OCI-LY3 (cell line): Measurements from ENCODE around the gene DPEP2.

Experiments used
- H2AFZ ChIP-seq: fragments of 200-600, 300-600 bp; shearing (Covaris generic); 2 replicates; pipeline ENCODE4 v1.6.0; 2014; ENCODE audit warnings: antibody characterized with exemption, low read depth, low read length
- H3K27ac ChIP-seq: fragments of 200-600, 300-600 bp; sonication (generic); 2 replicates; pipeline ENCODE4 v1.5.1; 2014; ENCODE audit warnings: mild to moderate bottlenecking, low read length, moderate library complexity, mixed read lengths
- H3K27me3 ChIP-seq: fragments of 200-600, 300-600 bp; sonication (generic); 2 replicates; pipeline ENCODE4 v1.6.1; 2014; ENCODE audit warnings: low read depth, low read length, mixed read lengths
- H3K36me3 ChIP-seq: fragments of 200-600, 300-600 bp; sonication (generic); replicated peaks from 2 replicates; pipeline ENCODE3; 2014; ENCODE audit warnings: low read depth, low read length, mixed read lengths
- H3K4me1 ChIP-seq: fragments of 300-600, 200-600 bp; sonication (generic); 2 replicates; pipeline ENCODE4 v1.6.1; 2014; ENCODE audit warnings: low read length, mixed read lengths
- H3K4me2 ChIP-seq: fragments of 200-600, 300-600 bp; sonication (generic); 2 replicates; pipeline ENCODE4 v1.6.1; 2014; ENCODE audit warnings: low read length, mixed read lengths
- H3K4me3 ChIP-seq: fragments of 300-600, 200-600 bp; sonication (generic); 2 replicates; pipeline ENCODE4 v1.5.1; 2014; ENCODE audit warnings: antibody characterized with exemption, mild to moderate bottlenecking, low read length, moderate library complexity
- H3K79me2 ChIP-seq: fragments of 300-600, 200-600 bp; shearing (Covaris generic); 2 replicates; pipeline ENCODE4 v1.6.1; 2014; ENCODE audit warnings: mild to moderate bottlenecking, low read length, mixed read lengths
- H3K9ac ChIP-seq: fragments of 300-600, 200-600 bp; shearing (Covaris generic); 2 replicates; pipeline ENCODE4 v1.6.0; 2014; ENCODE audit warnings: mild to moderate bottlenecking, low read length, moderate library complexity
- H3K9me3 ChIP-seq: fragments of 200-600, 300-600 bp; shearing (Covaris generic); 2 replicates; pipeline ENCODE4 v1.6.1; 2014; ENCODE audit warnings: low read length, mixed read lengths; ENCODE audit not compliant: insufficient read depth
- H4K20me1 ChIP-seq: fragments of 200-600, 300-600 bp; sonication (generic); 2 replicates; pipeline ENCODE4 v1.6.1; 2016; ENCODE audit warnings: low read length, mixed read lengths; ENCODE audit not compliant: insufficient read depth
- EZH2phosphoT487 ChIP-seq: fragments of 200-600 bp; shearing (Covaris generic); IDR thresholded peaks from 2 replicates; pipeline ENCODE4 v1.6.1; 2018; ENCODE audit warnings: antibody characterized with exemption, mixed run types, low read depth
- TF ChIP-seq, protein P1 (sequence below): fragments of 200-600, 300-600 bp; sonication (generic); IDR thresholded peaks from 2 replicates; pipeline ENCODE4 v1.5.1; 2014; ENCODE audit warnings: antibody characterized with exemption, low read length, low read depth

Gene DPEP2

DNA sequence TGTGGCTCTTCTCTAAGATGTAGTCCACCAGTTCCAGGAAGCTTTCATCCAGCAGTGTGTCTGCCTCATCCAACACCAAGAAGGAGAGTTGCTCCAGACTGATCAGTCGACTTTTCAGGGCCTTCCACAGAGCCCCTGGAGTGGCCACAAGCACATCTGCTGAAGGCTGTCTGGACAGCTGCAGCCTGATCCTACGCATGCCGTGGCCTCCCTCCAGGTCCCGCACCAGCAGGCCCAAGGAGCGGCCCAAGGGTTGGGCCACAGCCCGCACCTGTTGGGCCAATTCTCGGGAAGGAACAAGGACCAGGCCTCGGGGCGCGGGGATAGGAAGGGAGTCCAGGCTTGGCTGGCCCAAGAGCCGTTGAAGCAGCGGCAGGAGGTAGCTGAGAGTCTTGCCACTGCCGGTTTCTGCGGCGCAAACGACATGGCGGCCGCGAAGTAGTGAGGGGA, 23.0 kb upstream of the DPEP2 start:
- peak overlapping the region; percentile 92 for H3K4me2 ChIP-seq
- H2AFZ ChIP-seq: no peak overlapping the region
- H3K79me2 ChIP-seq: peaks cover 43% of the 10 kb centered on the region
- TF ChIP-seq, protein P1, sequence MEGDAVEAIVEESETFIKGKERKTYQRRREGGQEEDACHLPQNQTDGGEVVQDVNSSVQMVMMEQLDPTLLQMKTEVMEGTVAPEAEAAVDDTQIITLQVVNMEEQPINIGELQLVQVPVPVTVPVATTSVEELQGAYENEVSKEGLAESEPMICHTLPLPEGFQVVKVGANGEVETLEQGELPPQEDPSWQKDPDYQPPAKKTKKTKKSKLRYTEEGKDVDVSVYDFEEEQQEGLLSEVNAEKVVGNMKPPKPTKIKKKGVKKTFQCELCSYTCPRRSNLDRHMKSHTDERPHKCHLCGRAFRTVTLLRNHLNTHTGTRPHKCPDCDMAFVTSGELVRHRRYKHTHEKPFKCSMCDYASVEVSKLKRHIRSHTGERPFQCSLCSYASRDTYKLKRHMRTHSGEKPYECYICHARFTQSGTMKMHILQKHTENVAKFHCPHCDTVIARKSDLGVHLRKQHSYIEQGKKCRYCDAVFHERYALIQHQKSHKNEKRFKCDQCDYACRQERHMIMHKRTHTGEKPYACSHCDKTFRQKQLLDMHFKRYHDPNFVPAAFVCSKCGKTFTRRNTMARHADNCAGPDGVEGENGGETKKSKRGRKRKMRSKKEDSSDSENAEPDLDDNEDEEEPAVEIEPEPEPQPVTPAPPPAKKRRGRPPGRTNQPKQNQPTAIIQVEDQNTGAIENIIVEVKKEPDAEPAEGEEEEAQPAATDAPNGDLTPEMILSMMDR: no peak
- TF ChIP-seq EZH2phosphoT487: no peak
- peak overlapping the region; percentile 91 for H3K4me3 ChIP-seq
- H3K9me3 ChIP-seq: no peaks in the 10 kb centered on the region
- H3K9ac ChIP-seq: peak overlapping the region; percentile 89
- peaks cover 16% of the 10 kb centered on the region for H3K4me1 ChIP-seq
- H4K20me1 ChIP-seq: no peaks in the 10 kb centered on the region
- peak overlapping the region; percentile 56 for H3K27ac ChIP-seq
- H3K27me3 ChIP-seq: no peaks in the 10 kb centered on the region
- peaks cover 23% of the 10 kb centered on the region for H3K36me3 ChIP-seq

DNA sequence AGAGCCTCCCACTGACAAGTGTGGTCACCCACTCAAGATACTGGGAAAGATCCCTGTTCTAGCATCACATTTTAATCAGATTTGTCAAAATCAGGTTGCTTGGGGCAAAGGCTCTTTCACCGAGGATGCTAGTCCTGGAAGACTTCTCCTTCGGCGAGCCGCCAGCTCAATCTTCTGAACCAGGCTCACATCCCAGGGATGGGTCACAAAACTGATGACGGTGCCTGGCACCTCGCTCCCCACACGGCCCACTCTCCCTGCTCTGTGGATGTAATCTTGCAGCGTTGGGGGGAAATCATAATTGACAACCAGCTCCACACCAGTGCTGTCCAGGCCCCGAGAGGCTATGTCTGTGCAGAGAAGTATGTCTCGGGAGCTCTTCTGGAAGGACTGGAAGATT, 22.2 kb upstream of the DPEP2 start:
- Histone ChIP-seq H3K9me3 (no peaks in the 10 kb centered on the region), H2AFZ (no peak overlapping the region), H3K4me1 (peaks cover 16% of the 10 kb centered on the region), H3K4me3 (no peak overlapping the region; the same call in 1 of the 2 replicates), H3K27me3 (no peaks in the 10 kb centered on the region), H4K20me1 (no peaks in the 10 kb centered on the region), H3K27ac (no peak overlapping the region), H3K79me2 (peaks cover 43% of the 10 kb centered on the region), H3K4me2 (peak overlapping the region; percentile 92; the same call in 1 of the 2 replicates), H3K9ac (no peak overlapping the region), H3K36me3 (peaks cover 20% of the 10 kb centered on the region)
- TF ChIP-seq, protein P1: no peak
- no peak for TF ChIP-seq EZH2phosphoT487

DNA sequence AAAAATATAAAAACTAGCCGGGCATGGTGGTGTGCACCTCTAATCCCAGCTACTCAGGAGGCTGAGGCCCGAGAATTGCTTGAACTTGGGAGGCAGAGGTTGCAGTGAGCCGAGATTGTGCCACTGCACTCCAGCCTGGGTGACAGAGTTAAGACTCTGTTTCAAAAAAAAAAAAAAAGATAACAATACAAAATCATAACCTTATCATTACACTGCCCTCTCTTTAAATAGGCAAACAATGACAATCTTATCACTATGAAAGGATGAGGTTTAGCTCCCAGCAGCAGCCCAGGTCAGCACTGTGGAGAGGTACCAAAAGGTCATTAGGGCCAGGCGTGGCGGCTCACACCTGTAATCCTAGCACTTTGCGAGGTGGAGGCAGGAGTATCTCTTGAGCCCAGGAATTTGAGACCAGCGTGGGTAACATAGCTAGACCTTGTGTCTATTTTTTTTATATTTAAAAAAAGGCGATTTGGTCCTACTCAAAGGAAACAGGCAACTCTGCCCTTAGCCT, 19.9 kb upstream of the DPEP2 start:
- TF ChIP-seq, protein P1: no peak
- TF ChIP-seq EZH2phosphoT487: no peak
- H3K4me3 ChIP-seq: no peak overlapping the region
- H4K20me1 ChIP-seq: no peaks in the 10 kb centered on the region
- no peak overlapping the region for H2AFZ ChIP-seq
- no peaks in the 10 kb centered on the region for H3K9me3 ChIP-seq
- H3K27ac ChIP-seq: no peak overlapping the region
- H3K9ac ChIP-seq: no peak overlapping the region
- no peaks in the 10 kb centered on the region for H3K27me3 ChIP-seq
- peaks cover 34% of the 10 kb centered on the region for H3K79me2 ChIP-seq
- H3K4me1 ChIP-seq: peaks cover 13% of the 10 kb centered on the region
- peaks cover 11% of the 10 kb centered on the region for H3K36me3 ChIP-seq
- H3K4me2 ChIP-seq: no peak overlapping the region

DNA sequence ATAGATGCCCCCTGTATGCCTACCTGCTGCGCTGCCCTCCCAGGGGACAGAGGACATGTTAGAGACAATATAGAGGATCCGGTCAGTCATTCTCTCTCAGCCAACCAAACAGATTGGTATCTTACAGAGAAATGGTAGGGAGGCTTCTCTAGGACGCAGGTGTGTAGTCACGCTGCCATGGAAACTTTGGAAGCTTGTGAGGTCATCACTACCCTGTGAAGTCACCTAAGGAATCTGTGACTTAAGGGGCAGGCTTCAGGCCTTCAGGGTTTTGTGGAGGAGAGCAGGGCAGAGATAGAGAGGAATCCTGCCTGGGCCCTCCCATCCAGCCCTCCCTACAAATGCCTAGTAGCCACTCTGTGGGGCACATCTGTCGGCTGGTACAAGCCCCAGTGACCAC, 16.4 kb upstream of the DPEP2 start, which contains the start of gene DPEP2NB:
Gene DPEP2NB, minus strand, starts transcription at position 231 of the 400 bp plus-strand sequence. Its CDS starts 141 bp downstream, at position 90.
- Histone ChIP-seq H3K27ac (no peak within 1 kb of the TSS), H3K9me3 (no peaks in the 10 kb centered on the region), H3K4me1 (no peaks in the 10 kb centered on the region), H3K79me2 (no peaks in the 10 kb centered on the region), H3K4me2 (no peak within 1 kb of the TSS), H3K4me3 (no peak within 1 kb of the TSS), H4K20me1 (no peaks in the 10 kb centered on the region), H3K27me3 (no peaks in the 10 kb centered on the region), H3K36me3 (no peaks in the 10 kb centered on the region), H2AFZ (no peak within 1 kb of the TSS), H3K9ac (no peak within 1 kb of the TSS)
- TF ChIP-seq, protein P1: no peak
- TF ChIP-seq EZH2phosphoT487: no peak
